AG08395 (cell line): Measurements from ENCODE around the gene MAGEA9.
"Not testable (repeated sequence)": the region's sequence is repeated elsewhere in the genome, so short reads cannot be mapped to it uniquely, and the experiment has no call there.

Source experiments
- DNase-seq: peaks from one replicate; pipeline ENCODE4 v3.0.0; 2012; ENCODE audit warnings: mixed read lengths, low spot score

The MAGEA9 gene

GRCh38 chrX:149807747-149808458 lies 26.2 kb downstream of the MAGEA9 start:
- DNase-seq: no peak

- no peak for DNase-seq
Observed at GRCh38 chrX:149818652-149819051, 36.9 kb downstream of the MAGEA9 start.

GRCh38 chrX:149819371-149819770 lies 37.6 kb downstream of the MAGEA9 start:
- DNase-seq: no peak

GRCh38 chrX:149825424-149825823 lies 43.7 kb downstream of the MAGEA9 start:
- no peak for DNase-seq

GRCh38 chrX:149827254-149827653 lies 45.5 kb downstream of the MAGEA9 start:
- DNase-seq: no peak

GRCh38 chrX:149829751-149830191 lies 48.0 kb downstream of the MAGEA9 start:
- DNase-seq: no peak

- peak; percentile 9 for DNase-seq
Observed at GRCh38 chrX:149830192-149830873, 48.6 kb downstream of the MAGEA9 start.

- no peak for DNase-seq
Observed at GRCh38 chrX:149831473-149831872, 49.7 kb downstream of the MAGEA9 start.

- not testable (repeated sequence) for DNase-seq
Observed at GRCh38 chrX:149836728-149837127, 55.0 kb downstream of the MAGEA9 start.

- no peak for DNase-seq
Observed at GRCh38 chrX:149837167-149837566, 55.4 kb downstream of the MAGEA9 start.
